NT2/D1 (cell line): ENCODE measurements around the gene TENM3.

ENCODE experiments used
- DNase-seq: peaks from one replicate; pipeline ENCODE4 v3.0.0-alpha.2; 2011; ENCODE audit warnings: low read depth, low spot score
- H3K27me3 ChIP-seq: 2 replicates; pipeline ENCODE4 v1.6.0; 2011; ENCODE audit warnings: mild to moderate bottlenecking; ENCODE audit not compliant: insufficient read length, insufficient read depth
- H3K36me3 ChIP-seq: 2 replicates; pipeline ENCODE4 v1.6.1; 2011; ENCODE audit warnings: mild to moderate bottlenecking, low read length, mixed read lengths; ENCODE audit not compliant: insufficient read depth, insufficient read length
- H3K4me1 ChIP-seq: 2 replicates; pipeline ENCODE4 v1.5.1; 2011; ENCODE audit not compliant: insufficient read depth, insufficient read length
- H3K4me3 ChIP-seq: 2 replicates; pipeline ENCODE4 v1.5.1; 2011; ENCODE audit warnings: low read depth; ENCODE audit not compliant: insufficient read length
- H3K9ac ChIP-seq: 2 replicates; pipeline ENCODE4 v1.6.0; 2011; ENCODE audit warnings: low read depth; ENCODE audit not compliant: insufficient read length
- H3K9me3 ChIP-seq: 2 replicates; pipeline ENCODE4 v1.5.1; 2011; ENCODE audit warnings: mild to moderate bottlenecking, low read length; ENCODE audit not compliant: insufficient read depth
- SUZ12 ChIP-seq: IDR thresholded peaks from 2 replicates; pipeline ENCODE4 v1.6.1; 2011; ENCODE audit not compliant: insufficient read length, insufficient read depth; ENCODE audit errors: extremely low read depth
- YY1 ChIP-seq: IDR thresholded peaks from 2 replicates; pipeline ENCODE4 v1.6.1; 2011; ENCODE audit not compliant: insufficient read length, insufficient read depth
- ZNF274 ChIP-seq: IDR thresholded peaks from 2 replicates; pipeline ENCODE4 v1.6.1; 2011; ENCODE audit warnings: mild to moderate bottlenecking, low read depth, low read length

The TENM3 gene

DNA sequence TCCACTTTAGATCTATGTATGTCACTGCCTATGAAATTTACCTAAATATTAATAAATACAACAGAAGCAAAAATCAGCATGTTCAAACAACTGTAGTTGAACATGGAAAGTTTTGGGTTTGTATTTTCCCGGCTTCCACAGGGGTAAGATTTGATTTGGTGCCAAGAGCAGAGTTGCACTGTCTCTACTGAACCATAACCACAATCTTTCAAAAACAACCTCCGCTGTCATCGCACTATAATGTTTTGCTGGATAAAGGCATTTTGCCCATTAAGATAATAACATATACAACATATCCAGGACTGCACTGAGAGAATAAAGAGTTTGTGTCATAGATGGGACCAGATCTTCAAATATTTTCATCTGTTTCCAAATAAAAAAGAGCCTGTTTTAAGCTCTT is 94.9 kb downstream of the TENM3 start:
- Histone ChIP-seq H3K4me1 (no peaks in the 10 kb centered on the region), H3K27me3 (no peaks in the 10 kb centered on the region), H3K36me3 (no peaks in the 10 kb centered on the region), H3K9me3 (no peaks in the 10 kb centered on the region), H3K4me3 (no peak overlapping the region), H3K9ac (no peak overlapping the region)
- DNase-seq: no peak
- no peak for TF ChIP-seq YY1
- no peak for TF ChIP-seq SUZ12
- TF ChIP-seq ZNF274: no peak

DNA sequence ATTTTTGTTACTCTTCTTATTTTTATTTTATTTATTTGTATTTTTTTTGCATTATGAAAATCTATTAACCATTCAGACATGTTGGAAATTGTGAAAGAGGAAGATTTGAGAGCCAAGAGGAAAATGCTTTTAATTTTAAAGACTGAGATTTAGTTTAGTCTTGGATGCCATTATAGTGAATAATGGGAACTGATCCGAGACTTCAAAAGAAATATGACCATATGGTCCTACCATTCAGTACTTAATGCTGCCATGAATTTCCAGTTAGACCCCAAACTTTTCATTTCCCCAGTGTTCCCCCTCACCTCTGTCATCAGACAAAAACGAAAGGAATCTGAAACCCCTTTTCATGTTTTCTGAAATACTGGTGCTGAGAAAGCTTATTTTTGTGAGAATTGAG is 95.5 kb downstream of the TENM3 start:
- H3K4me1 ChIP-seq: no peaks in the 10 kb centered on the region
- TF ChIP-seq ZNF274 (no peak), YY1 (no peak), SUZ12 (no peak)
- H3K36me3 ChIP-seq: no peaks in the 10 kb centered on the region
- H3K9me3 ChIP-seq: no peaks in the 10 kb centered on the region
- no peak for DNase-seq
- no peak overlapping the region for H3K4me3 ChIP-seq
- H3K9ac ChIP-seq: no peak overlapping the region
- H3K27me3 ChIP-seq: no peaks in the 10 kb centered on the region

DNA sequence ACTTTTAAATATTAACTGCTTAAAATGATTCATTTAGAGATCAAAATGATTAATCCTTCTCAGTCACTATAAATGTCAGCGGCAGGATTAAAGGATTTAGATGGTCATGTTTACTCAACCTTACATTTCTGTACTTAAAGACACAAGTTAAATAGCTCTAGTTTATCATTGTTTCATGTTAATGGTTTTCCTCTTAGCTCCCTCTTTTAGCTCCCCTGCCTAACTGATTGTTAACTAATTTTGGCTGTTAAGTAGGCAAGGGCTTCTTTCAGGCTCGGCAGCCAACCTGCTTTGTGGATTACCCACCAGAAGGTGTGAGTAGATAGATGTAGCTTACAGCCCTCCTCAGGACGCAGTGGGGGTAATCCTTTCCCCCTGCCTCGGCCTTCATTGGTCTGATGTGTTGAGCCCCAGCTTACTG is 96.0 kb downstream of the TENM3 start:
- no peak for DNase-seq
- H3K27me3 ChIP-seq: no peaks in the 10 kb centered on the region
- no peak overlapping the region for H3K9ac ChIP-seq
- no peaks in the 10 kb centered on the region for H3K9me3 ChIP-seq
- H3K36me3 ChIP-seq: no peaks in the 10 kb centered on the region
- TF ChIP-seq ZNF274 (no peak), SUZ12 (no peak), YY1 (no peak)
- H3K4me3 ChIP-seq: no peak overlapping the region
- H3K4me1 ChIP-seq: no peaks in the 10 kb centered on the region

DNA sequence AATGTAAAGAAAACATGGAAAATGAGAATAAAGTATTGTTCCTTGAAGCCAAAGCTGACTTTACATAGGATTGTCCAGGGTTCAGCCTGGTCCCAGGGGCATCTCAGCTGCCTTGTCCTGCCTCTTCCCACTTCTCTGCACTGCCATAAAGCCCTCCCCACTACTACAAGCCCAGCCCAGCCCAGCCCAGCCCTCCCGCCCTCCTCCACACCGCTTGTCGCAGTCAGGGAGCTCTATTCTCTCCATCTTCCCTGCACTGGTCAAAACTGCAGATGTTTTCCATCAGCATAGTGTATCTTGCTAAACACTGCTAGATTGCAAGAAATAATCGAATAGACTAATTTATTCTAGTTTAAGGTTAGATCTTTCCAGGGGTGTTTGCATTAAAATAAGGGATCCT is 100.3 kb downstream of the TENM3 start:
- Histone ChIP-seq H3K4me3 (no peak overlapping the region), H3K9me3 (no peaks in the 10 kb centered on the region), H3K4me1 (peaks cover 1% of the 10 kb centered on the region), H3K9ac (no peak overlapping the region), H3K27me3 (no peaks in the 10 kb centered on the region), H3K36me3 (no peaks in the 10 kb centered on the region)
- TF ChIP-seq YY1: no peak
- no peak for TF ChIP-seq SUZ12
- no peak for TF ChIP-seq ZNF274
- no peak for DNase-seq

DNA sequence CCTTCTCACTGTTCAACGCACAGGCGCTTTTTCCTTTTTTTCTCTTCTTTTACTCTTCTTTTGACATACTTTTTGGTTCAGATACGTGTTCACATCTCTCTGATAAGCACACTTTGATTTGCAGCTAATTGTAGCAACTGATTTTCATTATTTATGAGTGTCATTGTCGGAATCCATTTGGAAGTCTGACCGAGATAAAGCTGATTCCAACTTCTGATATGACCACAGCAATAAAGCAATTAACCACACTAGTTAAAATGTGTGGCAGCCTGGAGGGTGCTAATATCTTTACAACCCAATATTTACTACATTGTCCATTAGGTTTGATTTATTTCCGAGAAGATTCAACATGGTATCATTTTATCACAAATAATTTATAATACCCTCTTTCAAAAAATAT is 101.8 kb downstream of the TENM3 start:
- Histone ChIP-seq H3K4me1 (peaks cover 1% of the 10 kb centered on the region), H3K4me3 (no peak overlapping the region), H3K9me3 (no peaks in the 10 kb centered on the region), H3K36me3 (no peaks in the 10 kb centered on the region), H3K9ac (no peak overlapping the region), H3K27me3 (no peaks in the 10 kb centered on the region)
- TF ChIP-seq SUZ12 (no peak), ZNF274 (no peak), YY1 (no peak)
- DNase-seq: no peak

DNA sequence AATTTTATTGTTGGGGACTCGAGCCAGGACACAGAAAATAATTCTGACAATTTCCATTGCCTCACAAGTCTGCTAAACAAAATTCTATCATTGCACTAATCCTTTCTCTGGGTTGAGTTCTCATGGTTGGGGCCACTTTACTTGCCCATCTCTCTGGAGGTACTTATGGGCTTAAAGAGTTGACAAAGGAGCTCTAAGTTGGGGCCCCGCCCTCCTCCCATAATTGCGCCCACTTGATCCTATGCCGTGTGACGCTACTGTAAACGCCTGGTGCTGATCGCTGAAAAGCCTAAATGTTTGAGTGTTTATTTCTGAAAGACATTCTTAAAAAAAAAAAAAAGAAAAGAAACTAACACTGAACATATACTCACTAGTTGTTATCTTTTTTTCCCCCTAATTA is 103.0 kb downstream of the TENM3 start:
- Histone ChIP-seq H3K27me3 (no peaks in the 10 kb centered on the region), H3K9ac (no peak overlapping the region), H3K36me3 (no peaks in the 10 kb centered on the region), H3K4me3 (no peak overlapping the region), H3K4me1 (peaks cover 1% of the 10 kb centered on the region), H3K9me3 (no peaks in the 10 kb centered on the region)
- no peak for DNase-seq
- no peak for TF ChIP-seq YY1
- TF ChIP-seq SUZ12: no peak
- TF ChIP-seq ZNF274: no peak

DNA sequence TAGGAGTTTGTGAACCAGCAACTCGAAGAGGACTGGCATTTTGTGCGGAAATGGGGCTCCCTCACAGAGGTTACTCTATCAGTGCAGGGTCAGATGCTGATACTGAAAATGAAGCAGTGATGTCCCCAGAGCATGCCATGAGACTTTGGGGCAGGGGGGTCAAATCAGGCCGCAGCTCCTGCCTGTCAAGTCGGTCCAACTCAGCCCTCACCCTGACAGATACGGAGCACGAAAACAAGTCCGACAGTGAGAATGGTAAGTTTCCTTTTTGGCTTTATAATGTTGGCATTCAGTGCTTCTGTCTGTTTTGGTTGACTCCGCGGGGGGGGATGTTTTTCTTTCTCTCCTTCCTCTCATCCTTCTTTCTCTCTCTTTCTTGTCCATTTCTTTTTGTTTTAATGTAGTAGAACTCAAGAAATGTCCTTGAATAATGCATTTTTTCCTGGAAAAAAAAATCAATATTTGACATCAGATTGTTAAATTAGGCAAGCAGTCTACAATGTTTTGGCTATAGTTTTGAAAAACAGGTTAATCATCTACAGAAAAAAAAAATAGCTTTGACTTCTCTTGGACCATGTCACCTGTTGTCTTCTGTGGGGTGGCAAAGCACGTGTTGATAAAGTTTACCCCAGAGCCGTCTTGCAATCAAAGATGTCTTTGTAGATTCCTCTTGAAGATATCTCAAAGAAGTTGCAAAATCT is 103.6 kb downstream of the TENM3 start:
- H3K27me3 ChIP-seq: no peaks in the 10 kb centered on the region
- TF ChIP-seq ZNF274 (no peak), SUZ12 (no peak), YY1 (no peak)
- DNase-seq: no peak
- no peak overlapping the region for H3K4me3 ChIP-seq
- no peaks in the 10 kb centered on the region for H3K36me3 ChIP-seq
- no peaks in the 10 kb centered on the region for H3K9me3 ChIP-seq
- no peak overlapping the region for H3K9ac ChIP-seq
- H3K4me1 ChIP-seq: peaks cover 1% of the 10 kb centered on the region
